Activated CD4-positive, alpha-beta T cell treated with anti-CD3 and anti-CD28 coated beads for 24 hours (primary cell): ENCODE data around the gene SGCD.

Source experiments
- DNase-seq, 2 donors: peaks; one replicate each; pipeline ENCODE4 v3.0.0-alpha.2; 2020; ENCODE audit warnings: low read depth in 2 of 2

SGCD gene

DNA sequence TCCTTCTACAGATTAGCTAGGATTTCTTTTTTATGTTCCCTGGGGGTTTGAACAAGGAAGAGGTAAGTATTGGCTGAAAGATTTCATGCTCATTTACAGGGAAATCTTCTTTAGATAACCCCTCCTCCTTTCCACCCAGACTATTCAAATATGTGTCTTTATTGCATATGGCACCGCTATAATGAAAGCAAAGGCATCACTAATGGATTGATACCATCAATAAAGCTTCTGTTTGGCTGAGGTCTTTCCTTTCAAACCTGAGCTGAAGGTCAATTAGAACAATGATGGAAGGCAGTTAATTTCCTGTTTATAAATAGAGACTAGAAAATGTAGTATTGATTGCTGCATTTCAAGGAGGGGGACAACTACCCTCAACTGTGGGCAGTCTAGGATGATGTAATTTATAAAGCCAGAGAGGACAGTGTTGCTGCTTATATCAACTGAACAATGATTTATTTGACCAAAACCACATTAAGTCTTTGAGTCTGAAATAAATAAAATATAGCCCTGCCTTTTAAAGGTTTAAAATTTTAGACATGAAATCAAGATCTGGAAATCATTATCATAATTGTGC, 132.9 kb downstream of the SGCD start:
- no peak for DNase-seq

DNA sequence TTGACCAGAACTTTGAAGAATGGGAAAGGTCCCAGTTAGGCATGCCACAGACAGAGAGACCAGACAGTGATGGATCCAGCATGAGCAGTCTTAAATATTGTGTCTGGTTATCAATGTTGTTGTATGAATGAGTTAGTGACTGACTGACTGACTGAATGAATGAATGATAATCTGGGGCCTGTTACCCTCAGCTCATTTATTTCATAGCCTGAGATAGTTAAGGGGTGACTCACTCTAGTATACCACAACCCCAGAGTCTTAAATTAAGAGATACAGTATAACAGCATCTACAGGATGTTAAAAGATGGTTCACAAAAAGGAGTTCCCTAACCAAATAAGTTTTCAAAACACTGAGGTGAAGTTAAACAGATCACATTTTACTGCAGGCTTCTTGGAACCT, 133.5 kb downstream of the SGCD start:
- no peak for DNase-seq

DNA sequence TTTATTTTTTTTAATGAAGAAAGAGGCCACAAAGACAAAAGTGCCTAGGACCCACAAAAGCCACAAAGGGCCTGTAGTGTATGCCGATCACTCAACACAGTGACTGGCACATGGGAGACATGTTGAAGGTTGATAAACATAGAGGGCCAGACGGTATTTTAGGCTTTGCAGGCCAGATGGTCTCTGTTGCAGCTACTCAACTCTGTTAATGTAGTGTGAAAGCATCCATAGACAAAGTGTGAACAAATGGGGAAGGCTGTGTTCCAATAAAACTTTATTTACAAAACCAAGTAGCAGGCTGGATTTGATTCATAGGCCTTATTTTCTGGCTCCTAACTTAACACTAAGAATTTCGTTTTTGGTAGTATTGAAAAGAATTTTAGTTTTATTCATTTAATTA, 139.9 kb downstream of the SGCD start:
- no peak for DNase-seq

DNA sequence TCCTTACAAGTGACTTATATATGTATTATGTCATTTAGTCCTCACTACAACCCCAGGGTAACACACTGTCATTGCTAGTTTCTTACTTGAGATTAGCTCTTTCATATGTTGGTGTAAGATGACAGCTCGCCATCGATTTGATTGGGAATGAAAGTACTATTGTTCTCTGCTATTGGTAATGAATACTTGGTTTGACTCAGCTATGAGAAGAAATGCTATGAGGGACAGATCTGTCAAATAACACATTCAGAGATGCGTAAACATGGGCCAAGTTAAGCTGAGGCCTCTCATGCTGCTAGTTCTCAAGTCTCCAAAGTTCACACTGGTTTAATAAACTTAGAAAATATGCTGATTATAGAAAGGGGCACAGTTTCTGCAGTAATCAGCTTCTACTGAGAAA, 142.7 kb downstream of the SGCD start:
- DNase-seq, result no peak

DNA sequence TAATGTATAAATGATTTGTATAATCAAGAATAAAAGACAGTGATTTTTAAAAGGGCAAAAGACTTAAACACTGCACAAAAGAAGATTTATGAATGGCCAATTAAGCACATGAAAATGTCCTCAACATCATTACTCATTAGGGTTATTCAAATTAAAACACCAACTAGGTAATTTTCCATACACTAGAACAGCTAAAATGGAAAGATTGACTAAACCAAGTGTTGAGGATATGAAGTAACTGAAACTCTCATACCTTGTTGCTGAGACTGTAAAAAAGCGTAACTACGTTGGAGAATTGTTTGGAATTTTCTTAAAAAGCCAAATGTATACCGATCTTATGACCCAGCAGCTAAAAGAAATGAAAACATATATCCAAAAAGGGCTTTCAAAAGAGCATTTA, 144.9 kb downstream of the SGCD start:
- no peak for DNase-seq

DNA sequence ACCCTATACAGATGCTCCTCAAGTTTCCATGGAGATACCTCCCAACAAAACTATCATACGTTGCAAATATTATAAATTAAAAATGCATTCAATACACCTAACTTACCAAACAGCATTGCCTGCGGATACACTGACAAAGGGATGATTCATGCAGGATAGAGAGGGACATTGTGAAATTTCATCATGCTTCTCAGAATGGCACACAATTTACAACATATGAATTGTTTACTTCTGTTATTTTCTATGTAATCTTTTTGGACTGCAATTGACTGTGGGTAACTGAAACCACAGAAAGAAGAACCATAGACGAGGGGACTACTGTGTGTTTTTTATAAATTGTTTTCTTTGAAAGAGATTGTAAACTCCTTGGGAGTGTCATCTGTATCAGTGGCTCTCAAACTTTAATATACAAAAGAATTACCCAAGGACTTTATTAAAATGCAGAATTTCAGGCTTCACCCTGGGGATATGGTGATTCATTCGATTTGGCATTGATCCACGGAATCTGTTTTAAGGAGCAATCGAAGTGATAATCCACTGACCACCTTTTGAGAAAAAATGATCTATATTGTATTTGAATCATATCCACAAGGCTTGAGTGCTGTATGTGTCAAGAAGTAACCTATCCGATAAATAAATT, 146.4 kb downstream of the SGCD start:
- no peak for DNase-seq

DNA sequence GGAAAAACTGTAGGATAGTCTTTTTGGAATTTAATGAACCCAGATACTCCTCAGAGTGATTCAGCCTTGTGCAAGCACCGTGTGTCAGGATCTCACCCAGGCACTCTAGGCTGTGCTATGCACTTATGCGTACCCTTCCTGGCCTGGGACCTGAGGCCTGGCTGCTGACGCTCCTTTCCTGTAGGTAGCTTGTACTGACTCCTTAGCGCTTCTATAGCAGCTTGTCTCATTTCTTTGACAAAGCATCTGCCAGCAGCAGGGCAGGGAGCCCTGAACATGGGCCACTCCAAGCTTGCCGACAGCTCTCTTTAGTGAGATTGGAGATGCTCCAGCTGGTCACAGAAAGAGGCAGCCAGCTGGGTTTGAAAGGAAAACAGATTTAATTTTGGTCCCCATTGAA, 147.3 kb downstream of the SGCD start:
- DNase-seq, result no peak

DNA sequence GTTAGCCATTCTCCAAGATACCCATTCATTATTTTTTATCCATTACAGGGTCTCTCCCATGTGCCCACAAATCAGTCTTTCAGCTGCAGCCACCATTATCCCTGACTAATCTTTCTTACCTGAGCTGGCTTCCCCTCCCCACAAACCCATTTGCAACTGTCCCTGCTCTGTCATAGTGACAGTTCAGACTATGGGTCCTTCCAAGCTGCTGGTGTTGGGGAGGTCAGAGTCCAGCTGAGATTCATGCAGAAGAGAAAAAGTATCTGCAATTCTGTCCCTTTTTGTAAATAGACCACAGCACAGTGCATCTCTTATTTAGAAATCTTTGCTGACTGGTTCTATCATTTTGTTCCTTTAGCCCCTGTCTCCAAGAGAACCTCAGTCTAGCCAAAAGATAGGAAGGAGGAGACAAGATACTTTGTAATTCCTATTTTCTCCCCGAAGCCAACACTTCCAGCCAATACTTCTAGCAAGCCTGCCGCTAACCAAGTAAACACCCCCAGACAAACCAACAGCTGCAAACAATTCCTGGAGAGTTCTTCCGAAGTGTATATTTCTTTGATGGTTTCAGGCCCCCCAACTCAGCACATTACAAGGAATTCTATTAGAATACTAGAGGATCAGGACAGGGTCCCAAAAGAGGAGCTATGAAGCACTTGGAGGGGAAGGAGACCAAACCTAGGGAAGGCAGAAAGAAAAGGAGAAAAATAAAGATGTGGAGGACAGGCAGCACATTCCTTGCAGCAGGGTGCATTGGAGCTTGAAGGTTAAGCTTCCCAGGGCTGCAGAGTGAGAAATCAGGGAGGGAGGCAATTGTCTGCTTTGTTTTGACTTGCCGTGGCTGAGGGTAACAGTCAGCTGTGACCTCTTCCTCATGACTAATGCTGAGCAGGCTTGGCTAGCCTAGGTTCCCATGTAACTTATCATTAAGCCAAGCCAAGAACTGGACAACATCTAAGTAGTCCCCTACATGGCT, 148.5 kb downstream of the SGCD start:
- DNase-seq, result no peak

DNA sequence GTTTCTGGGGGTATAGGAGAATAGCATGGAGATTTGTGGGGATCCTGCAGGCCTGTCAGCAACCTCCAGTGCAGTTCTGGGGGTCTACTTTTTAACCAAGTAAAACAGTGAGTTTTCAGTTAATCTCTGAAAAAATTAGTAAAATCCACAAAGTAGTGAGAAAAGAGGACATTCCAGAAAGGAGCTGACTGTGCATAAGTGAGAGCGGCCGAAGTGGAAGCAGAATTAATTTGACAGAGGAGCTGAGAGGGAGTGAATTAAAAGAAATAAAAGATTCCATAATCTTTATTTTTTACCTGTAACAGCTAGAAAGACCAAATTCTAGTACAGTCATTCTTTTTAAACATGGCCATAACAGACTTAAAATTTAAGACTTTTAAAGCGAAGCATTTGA, 149.2 kb downstream of the SGCD start:
- no peak for DNase-seq

DNA sequence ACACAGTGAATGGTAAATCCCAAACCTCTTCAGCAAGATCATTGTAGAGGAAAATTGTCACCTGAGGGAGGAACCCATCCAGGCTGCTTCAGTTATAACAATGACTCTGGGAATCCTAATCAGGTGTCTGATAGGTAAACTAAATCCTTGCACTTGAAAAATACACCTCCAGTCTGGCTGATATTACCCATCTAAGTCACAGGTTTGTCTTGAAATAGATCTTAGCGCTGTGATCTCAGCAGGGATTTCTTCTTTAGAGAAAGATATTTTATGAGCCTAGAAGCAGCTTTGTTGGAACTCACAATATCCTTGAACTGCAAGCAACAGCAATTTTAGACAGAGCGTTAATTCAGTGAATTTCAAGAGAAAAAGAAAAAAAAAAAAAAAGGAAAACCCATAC, 149.7 kb downstream of the SGCD start:
- no peak for DNase-seq

DNA sequence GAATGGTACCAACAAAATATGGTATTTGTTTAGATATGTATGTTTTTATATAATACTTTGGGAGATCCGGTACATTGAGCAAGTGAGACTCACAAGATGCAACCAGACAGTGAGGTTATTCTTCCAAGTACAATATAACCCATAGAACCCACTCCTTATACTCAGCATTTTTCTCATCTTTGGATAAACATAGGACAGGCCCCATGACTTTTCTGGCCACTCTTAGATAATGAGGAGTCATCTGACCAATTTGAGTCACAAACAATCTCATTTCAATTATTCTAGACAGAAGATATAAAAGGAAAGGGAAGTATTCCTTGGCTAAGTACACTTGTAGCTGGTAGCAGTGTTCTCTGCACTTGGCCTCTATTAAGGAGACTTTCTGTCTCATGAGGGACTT, 150.2 kb downstream of the SGCD start:
- DNase-seq, result no peak

DNA sequence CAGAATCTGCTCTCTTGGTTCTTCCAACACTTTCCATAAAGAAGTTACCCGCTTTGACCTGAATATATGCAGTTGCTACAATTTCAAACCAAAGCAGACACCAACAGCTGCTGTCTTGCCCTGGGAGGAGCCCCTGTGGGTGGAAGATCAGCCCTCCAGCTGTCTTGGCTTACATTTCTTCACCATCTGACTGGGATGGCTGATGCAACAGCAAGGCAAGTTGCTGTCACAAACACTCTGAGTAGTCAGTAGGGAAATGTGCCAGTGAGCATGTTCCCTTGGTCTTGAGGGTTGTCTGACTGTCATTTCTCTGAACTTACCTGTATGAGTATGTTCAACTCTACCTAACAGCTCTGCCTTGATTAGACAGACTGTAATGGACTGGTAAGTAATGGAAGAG, 152.9 kb downstream of the SGCD start:
- no peak for DNase-seq

DNA sequence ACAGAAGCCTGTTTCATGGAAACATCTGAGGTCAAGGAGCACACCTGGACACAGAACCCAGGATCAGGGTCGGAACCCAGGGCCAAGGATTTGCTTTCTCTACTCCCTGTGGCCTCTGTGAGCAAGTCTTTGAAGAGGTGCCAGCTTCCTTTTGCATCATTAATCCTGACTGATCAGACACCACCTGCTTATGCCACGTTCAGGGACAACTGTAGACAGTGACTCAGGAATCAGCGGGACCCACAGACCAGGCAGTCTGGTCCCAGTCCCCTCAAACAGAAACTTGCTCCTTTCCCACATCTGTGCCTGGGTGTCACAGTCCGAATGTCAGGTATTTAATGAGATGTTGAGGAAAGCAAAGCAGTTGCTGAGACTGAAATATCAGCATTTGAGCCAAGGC, 154.8 kb downstream of the SGCD start:
- no peak for DNase-seq

DNA sequence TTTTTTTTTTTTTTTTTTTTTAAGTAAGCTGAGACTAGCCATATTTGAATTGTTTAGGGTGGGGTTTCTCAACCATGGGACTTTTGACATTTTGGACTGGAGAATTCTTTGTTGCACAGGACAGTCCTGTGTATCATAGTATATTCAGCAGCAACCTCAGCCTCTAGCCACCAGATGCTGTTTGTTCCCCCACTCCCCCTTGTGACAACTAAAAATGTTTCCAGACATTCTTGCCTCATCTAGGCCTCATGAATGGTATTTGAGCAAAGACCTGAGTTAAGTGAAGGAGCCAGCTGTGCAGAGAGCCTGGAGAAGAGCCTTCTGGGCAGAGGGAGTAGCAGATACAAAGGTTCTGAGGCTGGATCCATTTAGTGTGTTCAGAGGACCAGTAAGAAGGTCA, 155.9 kb downstream of the SGCD start:
- no peak for DNase-seq

DNA sequence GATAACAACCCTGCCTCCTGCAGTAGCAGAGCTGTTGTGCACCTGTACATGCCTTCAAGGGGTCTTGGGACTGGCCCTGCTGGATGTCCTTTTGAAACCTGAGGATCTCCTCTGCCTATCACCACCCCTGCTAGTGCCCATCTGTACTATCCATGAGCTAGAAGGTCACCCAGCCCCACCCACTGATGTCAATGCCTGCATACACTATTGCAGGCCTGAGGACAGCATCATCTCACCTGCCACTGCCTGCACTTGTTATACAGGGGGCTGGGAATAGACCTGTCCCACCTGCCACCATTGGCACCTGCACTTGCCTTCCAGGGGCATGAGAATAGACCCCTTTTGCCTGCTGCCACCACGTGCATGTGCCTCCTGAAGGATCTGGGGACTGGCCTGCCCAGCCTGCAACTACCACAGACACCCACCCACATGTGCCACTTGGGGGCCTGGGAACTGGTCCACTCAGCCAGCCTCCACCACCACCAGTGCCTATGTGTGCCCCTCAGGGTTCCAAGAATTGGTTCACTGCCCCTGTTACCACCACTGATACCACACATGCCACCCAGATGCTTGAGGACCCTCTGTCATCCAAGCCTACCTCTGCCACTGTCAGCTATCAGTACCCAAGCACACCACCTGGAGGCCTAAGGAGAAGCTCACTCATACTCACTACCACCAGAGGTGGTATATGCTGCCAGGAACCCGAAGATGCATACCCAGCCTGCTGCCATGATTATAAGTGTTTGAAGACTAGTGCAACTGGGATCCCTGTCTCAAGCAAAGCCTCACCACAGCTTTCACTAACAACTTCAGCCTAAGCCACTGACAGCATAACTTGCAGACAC, 159.7 kb downstream of the SGCD start:
- DNase-seq, result no peak

DNA sequence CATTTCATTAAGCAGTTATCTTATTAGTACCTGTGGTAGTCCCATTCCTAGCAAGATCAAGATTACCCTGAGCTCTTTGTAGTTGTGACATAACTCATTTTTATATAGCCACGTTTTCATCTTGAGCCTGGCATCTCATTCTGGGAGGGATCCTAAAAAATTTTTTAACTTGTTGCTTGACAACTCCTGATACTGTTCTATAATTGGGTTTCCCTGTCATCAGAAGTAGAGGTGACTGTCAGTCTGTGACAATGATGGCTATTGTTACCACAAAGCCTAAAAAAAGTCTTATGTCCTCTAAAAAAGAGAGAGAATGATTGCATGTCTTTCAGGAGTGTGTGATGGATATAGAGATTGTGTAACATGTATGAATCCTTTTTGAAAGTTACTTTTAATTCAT, 164.8 kb downstream of the SGCD start:
- DNase-seq, result no peak

DNA sequence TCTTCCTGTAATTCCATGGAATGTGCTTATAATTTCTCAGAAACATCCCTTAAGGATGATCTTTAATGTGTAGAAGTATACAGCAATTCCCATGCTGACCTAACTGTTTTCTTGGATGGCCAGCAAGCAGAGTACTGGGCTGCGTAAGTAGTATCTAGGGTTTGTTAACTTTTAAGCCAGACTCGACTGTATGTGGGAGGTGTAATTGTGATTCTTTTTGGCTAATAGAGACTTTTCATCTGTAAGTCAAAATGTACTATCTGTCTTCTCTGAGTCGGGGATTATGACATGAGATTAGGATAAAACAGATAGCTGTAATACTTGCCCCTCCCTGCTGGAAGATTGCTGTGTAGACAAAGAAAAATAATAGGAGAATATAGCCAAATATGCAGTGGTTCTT, 169.3 kb downstream of the SGCD start:
- DNase-seq, result no peak

DNA sequence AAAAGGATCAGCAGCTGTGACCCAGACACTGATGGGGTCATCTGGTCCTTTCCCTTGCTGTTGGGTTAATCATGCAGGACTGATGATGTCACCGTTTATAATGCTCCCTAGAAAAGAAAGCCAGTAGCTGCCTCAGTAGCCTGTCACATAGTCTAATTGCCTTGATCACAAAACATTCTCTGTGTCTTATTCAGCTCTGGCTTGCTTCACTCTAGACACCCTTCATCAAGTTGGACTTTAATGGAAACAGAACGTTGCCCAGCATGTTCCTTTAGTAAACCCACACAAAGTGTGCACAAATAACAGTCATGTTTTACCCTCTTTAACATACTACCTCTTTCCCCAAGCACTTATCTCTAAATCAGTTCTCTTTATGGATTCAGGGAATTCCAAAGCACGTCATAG, 170.8 kb downstream of the SGCD start:
- no peak for DNase-seq

DNA sequence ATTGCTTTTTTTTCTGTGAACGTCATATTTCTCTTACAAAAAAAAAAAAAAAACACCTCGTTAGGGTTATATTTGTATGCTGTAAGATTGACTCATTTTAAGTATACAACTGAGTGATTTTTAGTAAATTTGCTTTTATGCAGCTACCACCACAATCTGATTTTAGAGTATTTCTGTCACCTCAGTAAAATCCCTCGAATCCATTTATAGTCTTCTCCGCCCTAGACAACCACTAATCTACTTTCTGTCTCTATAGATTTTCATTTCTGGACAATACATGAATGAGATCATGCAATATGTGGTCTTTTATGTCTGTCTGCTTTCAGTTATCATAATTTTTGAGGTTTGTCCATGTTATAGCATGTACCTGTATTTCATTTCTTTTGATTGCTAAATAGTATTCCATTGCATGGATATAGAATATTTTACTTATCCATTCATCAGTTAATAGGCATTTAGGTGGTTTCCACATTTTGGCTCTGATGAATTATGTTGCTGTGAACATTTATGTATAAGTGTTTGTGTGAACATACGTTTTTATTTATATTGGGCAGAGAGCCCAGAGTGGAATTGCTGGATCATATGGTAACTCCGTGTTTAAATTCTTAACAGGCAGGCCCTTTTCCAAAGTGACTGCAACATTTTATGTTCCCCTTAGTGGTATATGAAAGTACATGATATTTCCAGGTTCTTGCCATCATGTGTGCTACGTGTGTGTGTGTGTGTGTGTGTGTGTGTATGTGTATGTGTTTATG, 171.4 kb downstream of the SGCD start:
- no peak for DNase-seq

DNA sequence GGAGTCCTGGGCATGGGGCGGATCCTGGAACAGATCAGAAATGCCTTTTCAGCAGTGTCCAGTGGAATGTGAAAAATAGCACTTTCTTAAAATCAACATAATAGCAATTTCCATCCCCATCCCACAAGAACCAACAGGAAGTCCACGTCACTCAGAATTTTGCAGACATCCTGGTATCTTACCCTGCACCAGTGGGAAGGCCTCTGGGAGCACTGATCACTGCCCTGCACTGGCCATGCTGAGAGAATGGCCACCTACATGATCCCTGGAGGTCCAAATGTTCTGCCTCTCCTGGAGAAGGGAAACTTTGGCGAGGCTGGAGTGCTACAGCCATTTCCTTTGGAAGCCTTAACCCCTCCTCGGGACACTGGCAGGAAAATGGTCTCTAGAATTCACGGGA, 173.8 kb downstream of the SGCD start:
- no peak for DNase-seq

DNA sequence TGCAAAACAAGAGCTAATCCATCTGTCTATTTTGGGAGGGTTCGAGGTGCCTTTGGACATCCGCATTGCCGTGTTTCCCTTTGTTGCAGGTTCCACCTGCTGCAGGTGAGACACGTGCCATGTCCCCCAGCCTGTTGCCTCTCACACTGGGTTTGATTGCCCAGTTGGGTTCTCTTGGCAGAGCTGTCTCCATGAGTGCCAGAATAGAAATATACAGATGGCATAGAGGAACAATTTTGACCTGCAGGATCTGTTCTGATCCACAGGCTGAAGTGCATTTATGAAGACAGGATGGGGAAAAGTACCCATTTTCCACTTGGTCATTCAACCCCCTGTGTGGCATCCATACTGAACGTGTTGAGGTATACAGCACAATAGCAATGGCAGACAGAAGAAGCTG, 178.1 kb downstream of the SGCD start:
- no peak for DNase-seq
